ENCODE results near the gene DGKH. TPM values are rescaled to one million over a fixed set of nuclear protein-coding genes. Genes with fewer than 3 reads are reported as not detected.

DGKH gene
- total RNA-seq, 3 donors from 2014 or later: 11.5 to 19.0 (median 19.0) TPM

DNA sequence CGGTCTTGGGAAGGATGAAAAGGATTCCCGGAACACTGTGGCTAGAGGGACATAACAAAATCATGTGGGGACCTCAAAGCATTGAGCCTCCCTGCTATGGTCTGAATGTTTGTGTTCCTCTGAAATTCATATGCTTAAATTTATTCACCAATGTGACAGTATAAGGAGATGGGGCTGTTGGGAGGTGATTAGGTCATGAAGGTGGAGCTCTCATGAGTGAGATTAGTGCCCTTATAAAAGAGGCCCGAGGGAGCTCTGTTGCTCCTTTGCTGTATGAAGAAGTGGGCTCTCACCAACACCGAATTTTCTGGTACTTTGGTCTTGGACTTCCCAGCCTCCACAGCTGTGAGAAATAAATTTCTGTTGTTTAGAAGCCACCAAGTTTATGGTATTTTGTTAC lies 26.1 kb upstream of the DGKH start:
- TF ChIP-seq POLR2AphosphoS5 (IDR thresholded peaks at IDR 0.05): no peak
- TF ChIP-seq POLR2A (IDR thresholded peaks at IDR 0.05): no peak
- TF ChIP-seq, protein P1, sequence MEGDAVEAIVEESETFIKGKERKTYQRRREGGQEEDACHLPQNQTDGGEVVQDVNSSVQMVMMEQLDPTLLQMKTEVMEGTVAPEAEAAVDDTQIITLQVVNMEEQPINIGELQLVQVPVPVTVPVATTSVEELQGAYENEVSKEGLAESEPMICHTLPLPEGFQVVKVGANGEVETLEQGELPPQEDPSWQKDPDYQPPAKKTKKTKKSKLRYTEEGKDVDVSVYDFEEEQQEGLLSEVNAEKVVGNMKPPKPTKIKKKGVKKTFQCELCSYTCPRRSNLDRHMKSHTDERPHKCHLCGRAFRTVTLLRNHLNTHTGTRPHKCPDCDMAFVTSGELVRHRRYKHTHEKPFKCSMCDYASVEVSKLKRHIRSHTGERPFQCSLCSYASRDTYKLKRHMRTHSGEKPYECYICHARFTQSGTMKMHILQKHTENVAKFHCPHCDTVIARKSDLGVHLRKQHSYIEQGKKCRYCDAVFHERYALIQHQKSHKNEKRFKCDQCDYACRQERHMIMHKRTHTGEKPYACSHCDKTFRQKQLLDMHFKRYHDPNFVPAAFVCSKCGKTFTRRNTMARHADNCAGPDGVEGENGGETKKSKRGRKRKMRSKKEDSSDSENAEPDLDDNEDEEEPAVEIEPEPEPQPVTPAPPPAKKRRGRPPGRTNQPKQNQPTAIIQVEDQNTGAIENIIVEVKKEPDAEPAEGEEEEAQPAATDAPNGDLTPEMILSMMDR (IDR thresholded peaks at IDR 0.05): no peak
- no peaks in the 10 kb centered on the region for H3K27me3 ChIP-seq
- H3K4me1 ChIP-seq: no peaks in the 10 kb centered on the region
- intact Hi-C loops (cut with DNase I; ENCODE audit: low total_unique reads): no loop called here
- no peak overlapping the region for H3K27ac ChIP-seq
- no peak overlapping the region for H3K4me3 ChIP-seq
- H3K36me3 ChIP-seq: no peaks in the 10 kb centered on the region
- DNase-seq (ENCODE audit: low spot score in 2 of 2): no peak
- no peaks in the 10 kb centered on the region for H3K9me3 ChIP-seq

DNA sequence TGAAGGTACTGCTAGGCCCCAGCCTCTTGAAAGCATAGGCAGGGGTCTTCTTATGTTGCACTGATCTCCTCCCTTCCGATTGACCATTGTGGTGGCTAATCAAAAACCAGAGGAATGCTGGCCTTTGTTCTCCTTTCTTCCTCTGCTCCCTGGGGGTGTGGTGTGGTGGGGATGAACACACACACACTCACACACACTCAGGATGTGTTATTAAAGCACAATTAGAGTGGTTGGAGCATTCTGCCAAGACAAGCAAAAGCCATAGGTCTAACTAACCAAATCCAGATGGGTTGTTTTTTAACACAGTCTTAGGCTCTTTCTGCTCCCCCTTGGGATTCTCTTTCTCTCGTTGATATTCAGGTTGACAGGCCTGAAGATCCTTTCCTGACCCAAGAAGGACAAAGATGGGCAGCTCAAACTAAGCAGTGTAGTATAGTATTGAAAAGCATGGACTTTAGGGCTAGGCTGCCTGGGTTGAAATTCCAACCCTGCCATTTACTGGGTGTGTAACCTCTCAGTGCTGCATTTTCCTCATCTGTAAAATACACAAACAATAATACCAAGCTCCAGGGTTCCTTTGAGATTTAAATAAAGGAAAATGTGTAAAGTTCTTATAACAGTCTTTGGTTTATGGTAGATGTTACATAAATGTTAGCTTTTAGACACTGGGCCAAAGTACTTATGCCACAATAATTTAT lies 25.5 kb upstream of the DGKH start:
- intact Hi-C loops (cut with DNase I; ENCODE audit: low total_unique reads): no loop called here
- no peaks in the 10 kb centered on the region for H3K4me1 ChIP-seq
- no peaks in the 10 kb centered on the region for H3K27me3 ChIP-seq
- no peaks in the 10 kb centered on the region for H3K36me3 ChIP-seq
- no peak overlapping the region for H3K27ac ChIP-seq
- H3K4me3 ChIP-seq: no peak overlapping the region
- TF ChIP-seq POLR2AphosphoS5 (IDR thresholded peaks at IDR 0.05) (no peak), POLR2A (IDR thresholded peaks at IDR 0.05) (no peak)
- TF ChIP-seq, protein P1 (IDR thresholded peaks at IDR 0.05): no peak
- H3K9me3 ChIP-seq: no peaks in the 10 kb centered on the region
- DNase-seq (ENCODE audit: low spot score in 2 of 2): no peak

DNA sequence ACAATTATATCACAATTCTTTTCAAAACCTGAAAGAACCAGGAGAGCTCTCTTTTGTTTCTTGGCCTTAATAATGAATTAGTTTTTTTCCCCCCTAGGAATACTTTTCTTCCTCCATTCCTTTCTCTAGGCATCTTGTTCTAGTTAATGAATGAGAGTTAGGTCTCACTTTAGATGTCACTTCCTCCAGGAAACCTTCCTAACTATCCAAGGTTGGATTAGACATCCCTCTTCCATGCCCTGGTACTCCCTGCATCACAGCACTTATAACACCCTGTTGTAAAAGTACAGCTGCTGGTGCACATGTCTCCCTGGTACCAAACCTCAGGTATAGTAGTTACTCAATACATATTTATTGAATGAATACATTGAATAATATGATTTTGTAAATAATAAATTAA lies 21.2 kb upstream of the DGKH start:
- TF ChIP-seq POLR2A (IDR thresholded peaks at IDR 0.05): no peak
- no peak for TF ChIP-seq POLR2AphosphoS5 (IDR thresholded peaks at IDR 0.05)
- TF ChIP-seq, protein P1 (IDR thresholded peaks at IDR 0.05): no peak
- intact Hi-C loops (cut with DNase I; ENCODE audit: low total_unique reads): no loop called here
- H3K27ac ChIP-seq: no peak overlapping the region
- H3K27me3 ChIP-seq: no peaks in the 10 kb centered on the region
- H3K4me1 ChIP-seq: no peaks in the 10 kb centered on the region
- H3K4me3 ChIP-seq: no peak overlapping the region
- no peaks in the 10 kb centered on the region for H3K9me3 ChIP-seq
- H3K36me3 ChIP-seq: no peaks in the 10 kb centered on the region
- DNase-seq (ENCODE audit: low spot score in 2 of 2): no peak

DNA sequence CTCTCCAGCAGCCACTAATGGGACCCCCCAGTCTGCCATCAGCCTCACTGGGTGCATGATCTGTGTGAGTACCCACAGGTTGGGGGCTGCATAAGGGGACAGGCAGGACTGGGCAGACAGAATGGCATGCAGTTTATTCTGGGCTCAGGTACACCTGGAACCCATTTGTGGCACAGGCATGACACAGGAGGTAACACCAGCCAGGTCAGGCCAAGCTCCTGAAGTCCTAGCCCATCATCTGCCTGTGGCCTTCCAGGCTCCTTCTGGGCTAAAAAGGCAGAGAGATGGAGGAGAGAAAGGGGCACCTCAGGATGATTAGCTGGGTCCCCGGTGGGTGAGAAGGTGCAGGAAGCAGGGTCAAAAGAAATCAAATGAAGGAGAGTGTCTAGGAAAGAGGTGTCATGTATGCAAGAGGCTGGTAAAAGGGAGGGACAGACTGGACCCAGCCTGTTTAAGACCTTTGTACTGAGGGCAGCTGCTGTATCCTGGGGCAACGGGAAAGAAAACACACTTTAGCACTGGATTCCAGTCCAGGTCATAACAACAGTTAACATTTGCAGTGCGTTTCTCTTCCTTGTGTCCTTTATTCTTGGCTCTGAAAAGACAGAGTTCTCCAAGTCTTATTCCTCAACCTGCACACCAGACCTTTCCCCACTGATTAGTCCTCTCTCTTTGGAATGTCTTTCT lies 20.2 kb upstream of the DGKH start:
- H3K4me1 ChIP-seq: no peaks in the 10 kb centered on the region
- no peak overlapping the region for H3K4me3 ChIP-seq
- TF ChIP-seq POLR2AphosphoS5 (IDR thresholded peaks at IDR 0.05): no peak
- no peak for TF ChIP-seq POLR2A (IDR thresholded peaks at IDR 0.05)
- TF ChIP-seq, protein P1 (IDR thresholded peaks at IDR 0.05): no peak
- no peak overlapping the region for H3K27ac ChIP-seq
- no peaks in the 10 kb centered on the region for H3K9me3 ChIP-seq
- no peak for DNase-seq (ENCODE audit: low spot score in 2 of 2)
- no peaks in the 10 kb centered on the region for H3K27me3 ChIP-seq
- H3K36me3 ChIP-seq: no peaks in the 10 kb centered on the region
- intact Hi-C loops (cut with DNase I; ENCODE audit: low total_unique reads): no loop called here

DNA sequence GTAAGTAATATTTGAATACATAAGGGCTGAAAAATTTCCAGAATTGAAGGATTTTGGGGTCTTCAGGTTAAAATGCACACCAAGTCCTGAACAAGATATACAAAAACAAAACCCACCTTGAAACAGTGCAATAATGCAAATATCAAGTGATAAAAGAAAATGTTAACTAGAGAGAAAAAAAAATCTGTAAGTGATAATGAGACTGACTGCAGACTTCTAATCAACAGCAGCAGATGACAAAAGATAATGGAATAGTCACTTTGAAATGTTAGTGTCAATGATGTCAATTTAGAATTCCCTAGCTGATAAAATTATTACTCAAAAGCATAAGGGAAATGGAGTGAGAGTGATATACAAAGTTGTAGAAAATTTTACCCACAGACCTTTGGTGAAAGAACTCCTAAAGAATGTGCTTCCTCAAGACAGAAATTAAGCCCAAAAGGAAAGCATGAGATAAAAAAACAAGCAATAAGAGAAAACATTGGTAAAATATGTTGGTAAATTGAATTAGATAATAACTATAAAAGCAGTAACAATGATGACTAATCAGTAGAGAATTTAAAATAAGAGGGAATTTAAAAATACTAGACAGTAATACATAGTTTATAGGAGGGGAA lies 12.4 kb upstream of the DGKH start:
- no peak overlapping the region for H3K27ac ChIP-seq
- H3K4me1 ChIP-seq: no peaks in the 10 kb centered on the region
- no peaks in the 10 kb centered on the region for H3K36me3 ChIP-seq
- no peak for DNase-seq (ENCODE audit: low spot score in 2 of 2)
- TF ChIP-seq, protein P1 (IDR thresholded peaks at IDR 0.05): no peak
- TF ChIP-seq POLR2AphosphoS5 (IDR thresholded peaks at IDR 0.05) (no peak), POLR2A (IDR thresholded peaks at IDR 0.05) (no peak)
- no peak overlapping the region for H3K4me3 ChIP-seq
- no peaks in the 10 kb centered on the region for H3K9me3 ChIP-seq
- intact Hi-C loops (cut with DNase I; ENCODE audit: low total_unique reads): loop anchor here (10.0 kb wide), 1 partner anchor 331 kb away; no protein-coding TSS in a partner anchor
- H3K27me3 ChIP-seq: no peaks in the 10 kb centered on the region

All from breast epithelium (tissue), 4 donors.